Panc1 (cell line): ENCODE data around the gene ADGRL1. TPM values are rescaled to one million over a fixed set of nuclear protein-coding genes. Genes with fewer than 3 reads are reported as not detected.

Experiments used
- ATAC-seq: fragments of 200-7000 bp; cut with Tn5 transposase; 2 replicates; pipeline ENCODE4 v1.9.1; 2020; ENCODE audit warnings: mild to moderate bottlenecking, moderate library complexity
- BruUV-seq: library from RNA; stranded (reverse); fragments of 400-500 nt; replicated peaks from 2 replicates; lab custom pipeline; 2021; lab: Mats Ljungman, UMichigan
- CTCF ChIA-PET: fragments of 300-600 bp; sonication (Branson Sonifier 250); formaldehyde crosslinking; loops from one replicate; lab custom pipeline; 2022; ENCODE audit warnings: antibody characterized with exemption; lab: Charles Lee
- POLR2A ChIA-PET: fragments of 300-600 bp; sonication (Branson Sonifier 250); formaldehyde crosslinking; loops from one replicate; lab custom pipeline; 2022; ENCODE audit warnings: antibody characterized with exemption; lab: Charles Lee
- DNase-seq: peaks from one replicate; pipeline ENCODE4 v3.0.0-alpha.2; 2010; ENCODE audit warnings: low read depth, low spot score
- H3K27ac ChIP-seq: 2 replicates; pipeline ENCODE4 v1.5.1; 2011; ENCODE audit warnings: mild to moderate bottlenecking, low read length, inconsistent platforms
- H3K27me3 ChIP-seq: fragments of 200-500 bp; sonication (Bioruptor generic); 2 replicates; pipeline ENCODE4 v1.6.0; 2014; ENCODE audit warnings: low read length, inconsistent platforms; ENCODE audit not compliant: control insufficient read depth, insufficient read depth
- H3K36me3 ChIP-seq: fragments of 200-500 bp; sonication (Bioruptor generic); 2 replicates; pipeline ENCODE4 v1.5.1; 2014; ENCODE audit warnings: inconsistent platforms, mild to moderate bottlenecking, low read length, moderate library complexity; ENCODE audit not compliant: control insufficient read depth, insufficient read depth
- H3K4me1 ChIP-seq: 2 replicates; pipeline ENCODE4 v1.5.1; 2011; ENCODE audit warnings: inconsistent platforms, mild to moderate bottlenecking, low read length, moderate library complexity; ENCODE audit not compliant: control insufficient read depth, insufficient read depth
- H3K4me3 ChIP-seq, 2 experiments: 2 replicates each; pipeline ENCODE4 v1.5.1; 2011 to 2012; ENCODE audit warnings: low read depth in 2 of 2, low read length in 2 of 2, mild to moderate bottlenecking in 2 of 2, inconsistent platforms in 1 of 2, moderate library complexity in 1 of 2
- H3K9me3 ChIP-seq: fragments of 200-500 bp; sonication (Bioruptor generic); 2 replicates; pipeline ENCODE4 v1.5.1; 2014; ENCODE audit warnings: low read depth, mild to moderate bottlenecking, inconsistent platforms, low read length, moderate library complexity; ENCODE audit not compliant: control insufficient read depth, insufficient read depth
- CTCF ChIP-seq: fragments of 450-650 bp; IDR thresholded peaks from 2 replicates; pipeline ENCODE4 v1.5.1; 2017; ENCODE audit warnings: mild to moderate bottlenecking
- POLR2AphosphoS5 ChIP-seq: IDR thresholded peaks from 2 replicates; pipeline ENCODE4 v1.6.1; 2012; ENCODE audit warnings: mild to moderate bottlenecking, low read depth, low read length, moderate library complexity
- REST ChIP-seq, 2 experiments: IDR thresholded peaks; 2 replicates each; pipeline ENCODE4 v1.6.1; 2011 to 2012; ENCODE audit warnings: low read depth in 2 of 2, control low read depth in 1 of 2, low read length in 1 of 2, mild to moderate bottlenecking in 1 of 2, moderate library complexity in 1 of 2; ENCODE audit not compliant: insufficient read depth in 1 of 2
- SIN3A ChIP-seq: IDR thresholded peaks from 2 replicates; pipeline ENCODE4 v1.6.1; 2012; ENCODE audit warnings: low read depth, mild to moderate bottlenecking, low read length, moderate library complexity, borderline replicate concordance; ENCODE audit not compliant: insufficient read depth
- TCF7L2 ChIP-seq: IDR thresholded peaks from 2 replicates; pipeline ENCODE4 v1.6.1; 2011; ENCODE audit warnings: mild to moderate bottlenecking, low read depth, low read length, inconsistent platforms
- in situ Hi-C: cut with HindIII; loops from 2 replicates; pipeline ENCODE4 v1.10.0; 2016; ENCODE audit warnings: low sequenced_read_pairs, low pct_unique_long_range_greater_than_20kb
- intact Hi-C: fragments of 100-400 bp; cut with micrococcal nuclease; formaldehyde crosslinking; loops from one replicate; pipeline ENCODE4 v1.10.0; 2022; ENCODE audit not compliant: unreplicated experiment
- total RNA-seq: library from RNA; stranded (reverse); gene quantifications from one replicate; pipeline ENCODE4 v1.2.1, GENCODE V29; 2021; ENCODE audit not compliant: unreplicated experiment

Gene ADGRL1
- total RNA-seq, 1 experiment from 2014 or later = 37.7 TPM

- no peaks in the 10 kb centered on the region for H3K9me3 ChIP-seq
- in situ Hi-C loops = no loop called here
- DNase-seq (no peak), ATAC-seq (no peak)
- H3K4me1 ChIP-seq = no peaks in the 10 kb centered on the region; the same call in 1 of the 2 replicates
- BruUV-seq = no TSS peak
- H3K36me3 ChIP-seq = no peaks in the 10 kb centered on the region
- no peaks in the 10 kb centered on the region for H3K27me3 ChIP-seq
- POLR2A ChIA-PET = no interaction called here
- H3K4me3 ChIP-seq = no peak overlapping the region
- TF ChIP-seq REST (IDR thresholded peaks at IDR 0.05; ENCODE audit: insufficient read depth in 1 of 2, low read depth in 2 of 2, low read length in 1 of 2) = no peak
- TF ChIP-seq POLR2AphosphoS5 = no peak
- no peak for TF ChIP-seq SIN3A
- TF ChIP-seq TCF7L2 = no peak
- TF ChIP-seq CTCF = no peak
- intact Hi-C loops = no loop called here
- H3K27ac ChIP-seq = no peak overlapping the region
- CTCF ChIA-PET = no interaction called here
Measured at GRCh38 chr19:14168259-14168972, 37.6 kb downstream of the ADGRL1 start.

GRCh38 chr19:14167576-14168138, 38.3 kb downstream of the ADGRL1 start:
- no peaks in the 10 kb centered on the region; the same call in 1 of the 2 replicates for H3K4me1 ChIP-seq
- no peak for ATAC-seq
- no peak overlapping the region for H3K27ac ChIP-seq
- H3K36me3 ChIP-seq = no peaks in the 10 kb centered on the region
- intact Hi-C loops = no loop called here
- H3K27me3 ChIP-seq = no peaks in the 10 kb centered on the region
- H3K9me3 ChIP-seq = no peaks in the 10 kb centered on the region
- TF ChIP-seq CTCF (no peak), TCF7L2 (no peak), SIN3A (no peak), REST (IDR thresholded peaks at IDR 0.05; ENCODE audit: insufficient read depth in 1 of 2, low read depth in 2 of 2, low read length in 1 of 2) (no peak), POLR2AphosphoS5 (no peak)
- no TSS peak for BruUV-seq
- ChIA-PET POLR2A (no interaction called here), CTCF (no interaction called here)
- in situ Hi-C loops = no loop called here
- no peak overlapping the region for H3K4me3 ChIP-seq
- DNase-seq = no peak
